T-helper 17 cell (primary cell): ENCODE results near the gene GPRIN3. TPM values are rescaled to one million over a fixed set of nuclear protein-coding genes. Genes with fewer than 3 reads are reported as not detected.
A peak's percentile ranks its signal among the peaks of the same experiment; 100 is the strongest.

Experiments used
- ATAC-seq: fragments of 150-1000 bp; cut with Tn5 transposase; 2 replicates; pipeline ENCODE4 v1.10.0; 2021; ENCODE audit warnings: mild to moderate bottlenecking, moderate library complexity
- DNase-seq, 3 donors: peaks; one replicate each; pipeline versions ENCODE4 v3.0.0 to v3.0.0-alpha.2; 2020 to 2021
- H3K9me3 ChIP-seq: one replicate; pipeline ENCODE4 v1.7.0; 2013; ENCODE audit warnings: low read length, mild to moderate bottlenecking; ENCODE audit not compliant: control insufficient read depth, poor library complexity, severe bottlenecking
- H3K27ac Mint-ChIP-seq: one replicate; pipeline ENCODE4 v1.8.0; 2022; ENCODE audit warnings: mild to moderate bottlenecking, moderate library complexity, mixed read lengths
- H3K27me3 Mint-ChIP-seq: one replicate; pipeline ENCODE4 v1.8.0; 2022; ENCODE audit warnings: mixed read lengths
- H3K36me3 Mint-ChIP-seq: one replicate; pipeline ENCODE4 v1.8.0; 2022; ENCODE audit warnings: low read depth, mixed read lengths
- H3K4me1 Mint-ChIP-seq: one replicate; pipeline ENCODE4 v1.8.0; 2022; ENCODE audit warnings: mild to moderate bottlenecking, mixed read lengths
- H3K4me3 Mint-ChIP-seq: one replicate; pipeline ENCODE4 v1.8.0; 2022; ENCODE audit warnings: mild to moderate bottlenecking, moderate library complexity, mixed read lengths
- total RNA-seq, 4 donors: library from RNA in 2 of 4; stranded (reverse) in 2 of 4; gene quantifications; one replicate each; pipeline ENCODE4 v1.2.3 and lab custom pipeline; 2022 to 2026

GPRIN3 gene
- total RNA-seq, result 10 to 100 TPM; 88.5 to 89.7 TPM
- 201 to 249 reads per million in 2 donors for total RNA-seq (lab: John Stamatoyannopoulos, UW)

DNA sequence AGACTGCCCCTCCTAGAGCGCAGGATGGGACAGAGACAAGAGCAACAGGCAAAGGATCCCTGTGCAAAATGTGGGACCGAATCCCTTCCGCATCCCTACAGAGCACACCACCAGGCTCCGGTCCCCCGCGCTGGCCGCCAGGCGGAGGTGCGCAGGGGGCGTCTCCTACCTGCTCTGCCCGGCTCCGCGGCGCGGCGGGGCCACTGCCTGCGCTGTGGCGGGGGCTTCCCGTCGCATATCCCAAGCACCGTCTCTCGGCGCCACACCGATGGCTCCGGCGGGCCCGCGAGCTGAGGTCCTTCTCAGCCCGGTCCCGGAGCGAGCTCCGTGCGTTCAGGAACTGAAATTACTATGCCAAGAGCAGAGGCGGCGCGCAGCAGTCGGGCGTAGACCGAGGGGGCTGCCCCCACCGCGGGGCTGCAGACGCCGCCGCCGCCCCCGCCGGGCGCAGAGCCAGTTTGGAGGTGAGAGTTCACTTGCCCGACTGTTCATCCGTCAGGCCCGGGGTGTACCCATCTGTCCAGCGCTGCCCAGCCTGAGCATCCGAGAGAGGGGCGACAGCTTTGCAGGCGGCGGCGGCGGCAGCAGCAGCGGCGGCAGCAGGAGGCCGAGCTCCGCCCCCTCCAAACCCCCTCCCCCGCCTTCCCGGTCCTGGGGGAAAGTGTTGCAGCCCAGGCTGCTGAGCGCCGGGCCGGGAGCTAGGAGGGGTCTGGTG is at the start of gene GPRIN3:
TSS of gene GPRIN3 (minus strand) at position 355 of the 715 bp plus-strand sequence. CDS start 57,690 bp downstream, outside the sequence.
- no peaks in the 10 kb centered on the region for H3K9me3 ChIP-seq
- peak; percentile 59 to 68 (median 64) for DNase-seq
- peaks cover 49% of the 10 kb centered on the region for H3K4me1 Mint-ChIP-seq
- H3K27ac Mint-ChIP-seq, result no peak within 1 kb of the TSS
- H3K36me3 Mint-ChIP-seq, result peaks cover 23% of the 10 kb centered on the region
- H3K27me3 Mint-ChIP-seq, result no peaks in the 10 kb centered on the region
- peak; percentile 66 for ATAC-seq
- H3K4me3 Mint-ChIP-seq, result peak within 1 kb of the TSS; percentile 97

DNA sequence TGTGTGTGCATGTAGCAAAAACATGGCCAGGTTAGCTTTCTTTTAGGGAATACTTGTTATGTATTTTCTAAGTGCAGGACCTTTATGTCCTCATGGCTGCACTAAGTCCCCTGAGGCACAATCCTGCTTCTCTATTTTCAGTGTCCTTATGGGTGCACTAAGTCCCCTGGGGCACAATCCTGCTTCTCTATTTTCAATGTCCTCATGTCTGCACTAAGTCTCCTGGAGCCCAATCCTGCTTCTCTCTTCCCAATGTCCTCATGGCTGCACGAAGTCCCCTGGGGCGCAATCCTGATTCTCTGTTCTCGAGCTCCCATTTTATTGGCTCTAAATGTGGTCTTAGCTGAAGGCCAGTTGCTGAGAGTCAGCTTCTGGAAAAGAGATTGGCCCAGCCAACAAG is 49.7 kb upstream of the GPRIN3 start:
- peaks cover 2% of the 10 kb centered on the region for H3K36me3 Mint-ChIP-seq
- no peak overlapping the region for H3K4me3 Mint-ChIP-seq
- H3K27me3 Mint-ChIP-seq, result peaks cover 13% of the 10 kb centered on the region
- H3K9me3 ChIP-seq, result no peaks in the 10 kb centered on the region
- H3K27ac Mint-ChIP-seq, result no peak overlapping the region
- DNase-seq (no peak), ATAC-seq (no peak)
- H3K4me1 Mint-ChIP-seq, result peaks cover 2% of the 10 kb centered on the region

DNA sequence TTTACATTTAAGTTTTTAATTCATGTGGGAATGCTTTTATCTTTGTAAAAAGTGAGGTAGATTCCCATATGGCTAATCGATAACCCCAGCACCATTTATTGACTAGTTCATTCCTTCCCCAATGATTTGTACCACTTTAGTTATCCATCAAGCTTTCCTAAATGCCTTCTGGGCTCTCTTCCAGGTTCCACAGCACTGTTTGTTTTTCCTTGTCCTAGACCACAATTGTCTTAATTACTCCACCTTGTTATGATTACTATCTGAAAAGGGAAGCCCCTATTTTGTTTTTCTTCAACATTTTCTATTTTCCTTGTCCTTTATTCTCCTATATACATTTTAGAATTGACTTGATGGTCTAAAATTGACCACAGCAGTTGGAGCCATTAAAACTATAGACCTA is 48.5 kb upstream of the GPRIN3 start:
- Mint-ChIP-seq H3K27me3 (peaks cover 9% of the 10 kb centered on the region), H3K36me3 (peaks cover under 1% of the 10 kb centered on the region), H3K4me1 (peaks cover 2% of the 10 kb centered on the region), H3K4me3 (no peak overlapping the region), H3K27ac (no peak overlapping the region)
- ATAC-seq (no peak), DNase-seq (no peak)
- H3K9me3 ChIP-seq, result no peaks in the 10 kb centered on the region

DNA sequence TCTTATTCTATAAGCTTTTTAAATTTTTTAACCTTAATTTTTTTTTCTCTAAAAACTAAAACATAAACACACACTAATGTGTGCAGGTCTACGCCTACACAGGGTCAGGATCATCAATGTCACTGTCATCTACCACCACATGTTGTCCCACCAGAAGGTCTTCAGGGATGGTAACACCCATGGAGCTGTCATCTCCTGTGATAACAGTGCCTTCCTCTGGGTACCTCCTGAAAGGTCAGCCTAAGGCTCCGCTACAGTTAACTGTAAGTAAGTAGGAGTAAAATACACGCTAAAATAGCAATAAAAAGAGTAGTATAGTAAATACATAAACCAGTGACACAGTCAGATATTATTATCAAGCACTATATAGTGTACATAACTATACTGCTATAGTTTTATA is 45.9 kb upstream of the GPRIN3 start:
- DNase-seq, result no peak
- Mint-ChIP-seq H3K36me3 (no peaks in the 10 kb centered on the region), H3K27ac (no peak overlapping the region), H3K4me3 (no peak overlapping the region), H3K4me1 (peaks cover 2% of the 10 kb centered on the region), H3K27me3 (peaks cover 4% of the 10 kb centered on the region)
- ATAC-seq, result no peak
- no peaks in the 10 kb centered on the region for H3K9me3 ChIP-seq

DNA sequence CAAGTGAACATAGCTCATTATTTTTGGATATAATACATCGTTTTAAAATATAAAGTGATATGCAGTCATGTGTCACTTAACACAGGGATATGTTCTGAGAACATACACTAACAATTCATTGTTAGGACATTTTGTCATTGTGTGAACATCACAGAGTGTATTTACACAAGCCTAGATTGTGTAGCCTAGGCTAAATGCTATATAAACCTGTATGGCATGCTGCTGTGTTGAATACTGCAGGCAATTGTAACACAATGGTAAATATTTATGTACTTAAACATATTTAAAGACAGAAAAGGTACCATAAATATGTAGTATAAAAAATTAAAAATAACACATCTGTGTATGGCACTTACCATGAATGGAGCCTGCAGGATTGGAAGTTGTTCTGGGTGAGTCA is 44.9 kb upstream of the GPRIN3 start:
- H3K9me3 ChIP-seq, result peaks cover 4% of the 10 kb centered on the region
- Mint-ChIP-seq H3K27me3 (peaks cover 4% of the 10 kb centered on the region), H3K27ac (no peak overlapping the region), H3K4me3 (no peak overlapping the region), H3K36me3 (no peaks in the 10 kb centered on the region), H3K4me1 (peaks cover 2% of the 10 kb centered on the region)
- ATAC-seq (no peak), DNase-seq (no peak)

DNA sequence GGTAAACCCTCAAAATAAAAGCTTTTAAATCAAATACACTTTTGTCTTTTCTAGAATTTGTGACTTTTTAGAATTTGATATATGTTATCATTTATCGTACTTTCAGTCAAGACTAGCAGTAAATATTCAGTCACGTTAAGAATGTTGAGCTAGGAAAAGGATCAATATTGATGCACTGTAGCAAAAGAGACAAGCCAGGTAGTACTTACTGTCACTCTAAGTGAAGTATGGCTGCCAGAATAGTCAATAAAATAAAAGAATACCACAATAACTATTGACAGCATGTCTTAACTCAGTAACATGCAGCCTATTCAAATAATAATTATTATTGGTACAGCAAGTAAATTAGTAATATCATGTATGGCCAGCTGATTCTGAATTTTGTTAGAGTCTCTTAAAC is 43.6 kb upstream of the GPRIN3 start:
- Mint-ChIP-seq H3K4me3 (no peak overlapping the region), H3K27ac (no peak overlapping the region), H3K4me1 (no peaks in the 10 kb centered on the region), H3K27me3 (no peaks in the 10 kb centered on the region), H3K36me3 (no peaks in the 10 kb centered on the region)
- ATAC-seq (no peak), DNase-seq (no peak)
- H3K9me3 ChIP-seq, result peaks cover 4% of the 10 kb centered on the region

DNA sequence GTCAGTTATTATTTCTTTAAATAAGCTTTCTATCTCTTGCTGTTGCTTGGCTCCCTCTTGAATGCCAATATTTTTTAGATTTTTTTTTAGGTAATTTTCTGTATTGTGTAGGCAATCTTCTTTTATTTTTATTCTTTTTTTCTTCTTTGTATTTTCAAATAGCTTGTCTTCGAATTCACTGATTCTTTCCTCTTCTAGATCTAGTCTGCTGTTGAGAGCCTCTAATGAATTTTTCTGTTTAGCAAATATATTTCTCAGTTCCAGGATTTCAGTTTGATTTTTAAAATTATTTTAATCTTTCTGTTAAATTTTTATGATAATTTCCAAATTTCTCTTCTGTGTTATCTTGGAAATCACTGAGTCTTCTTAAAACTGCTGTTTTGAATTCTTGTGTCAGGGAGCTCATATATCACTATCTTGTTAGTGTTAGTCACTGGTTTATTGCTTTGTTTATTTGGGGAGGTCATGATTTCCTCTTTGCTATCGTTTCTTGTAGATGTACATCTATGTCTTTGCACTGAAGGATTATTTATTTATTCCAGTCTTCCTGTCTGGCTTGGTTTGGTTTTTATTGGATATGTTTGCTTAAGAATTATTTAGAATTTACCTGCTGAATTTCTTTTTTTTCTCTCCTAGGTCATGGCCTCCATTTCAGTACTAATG is 39.9 kb upstream of the GPRIN3 start:
- ATAC-seq (no peak), DNase-seq (no peak)
- Mint-ChIP-seq H3K4me3 (no peak overlapping the region), H3K36me3 (no peaks in the 10 kb centered on the region), H3K27me3 (no peaks in the 10 kb centered on the region), H3K27ac (no peak overlapping the region), H3K4me1 (no peaks in the 10 kb centered on the region)
- H3K9me3 ChIP-seq, result peaks cover 4% of the 10 kb centered on the region

DNA sequence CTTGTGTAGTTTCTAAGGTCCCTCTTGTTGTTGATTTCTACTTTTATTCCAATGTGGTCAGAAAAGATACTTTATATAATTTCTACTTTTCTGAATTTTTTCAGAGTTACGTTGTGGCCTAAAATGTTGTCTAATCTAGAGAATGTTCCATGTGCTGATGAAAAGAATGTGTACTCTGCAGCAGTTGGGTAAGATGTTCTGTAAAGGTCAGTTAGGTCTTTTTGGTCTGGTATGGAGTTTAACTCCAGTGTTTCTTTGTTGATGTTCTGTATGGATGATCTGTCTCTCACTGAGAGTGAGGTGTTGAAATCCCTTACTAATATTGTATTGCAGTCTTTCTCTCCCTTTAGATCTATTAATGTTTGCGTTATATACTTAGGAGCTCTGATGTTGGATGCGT is 37.0 kb upstream of the GPRIN3 start:
- no peak for DNase-seq
- Mint-ChIP-seq H3K27ac (no peak overlapping the region), H3K4me3 (no peak overlapping the region), H3K27me3 (no peaks in the 10 kb centered on the region), H3K4me1 (no peaks in the 10 kb centered on the region), H3K36me3 (no peaks in the 10 kb centered on the region)
- peaks cover 4% of the 10 kb centered on the region for H3K9me3 ChIP-seq
- ATAC-seq, result no peak

DNA sequence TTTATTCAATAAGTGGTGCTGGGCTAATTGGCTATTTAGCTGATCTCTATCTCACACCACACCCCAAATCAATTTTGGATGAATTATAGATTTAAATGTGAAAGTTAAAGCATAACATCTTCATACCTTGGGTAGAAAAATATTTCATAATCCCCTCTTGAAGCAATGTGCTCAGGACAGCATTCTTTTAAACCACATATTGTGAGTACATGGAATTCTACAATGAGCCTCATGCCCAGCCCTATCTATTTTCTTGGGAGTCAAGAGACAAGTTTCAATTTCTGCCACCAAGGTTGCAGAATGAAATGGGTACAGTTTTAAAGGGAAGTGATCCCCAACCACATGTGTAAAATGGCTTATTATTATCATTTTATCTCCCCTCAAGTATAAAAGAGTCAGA is 30.6 kb upstream of the GPRIN3 start:
- no peaks in the 10 kb centered on the region for H3K9me3 ChIP-seq
- DNase-seq (no peak), ATAC-seq (no peak)
- Mint-ChIP-seq H3K4me3 (peak overlapping the region; percentile 75), H3K27ac (no peak overlapping the region), H3K36me3 (no peaks in the 10 kb centered on the region), H3K27me3 (no peaks in the 10 kb centered on the region), H3K4me1 (peaks cover 7% of the 10 kb centered on the region)

DNA sequence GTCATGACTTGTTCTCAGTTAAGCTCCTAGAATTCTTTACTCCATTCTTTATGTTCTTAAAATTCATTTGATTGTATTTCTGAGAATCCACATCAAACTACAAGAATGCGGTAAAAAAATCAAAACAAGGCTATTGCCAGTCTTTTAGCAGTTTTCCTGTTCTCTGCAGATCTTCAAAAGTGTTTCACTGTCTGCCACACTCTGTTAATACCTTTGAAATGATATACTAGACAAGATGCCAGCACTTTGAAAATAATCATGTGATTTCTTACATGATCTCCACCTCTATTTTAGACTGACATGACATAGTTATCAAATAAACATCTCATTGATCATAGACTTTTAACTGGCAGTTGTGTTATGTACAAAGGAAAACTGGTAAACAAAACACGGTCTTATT is 30.1 kb upstream of the GPRIN3 start:
- H3K27me3 Mint-ChIP-seq, result no peaks in the 10 kb centered on the region
- DNase-seq (no peak), ATAC-seq (peak; percentile 78)
- peaks cover 7% of the 10 kb centered on the region for H3K4me1 Mint-ChIP-seq
- no peaks in the 10 kb centered on the region for H3K9me3 ChIP-seq
- no peak overlapping the region for H3K27ac Mint-ChIP-seq
- H3K4me3 Mint-ChIP-seq, result peak overlapping the region; percentile 75
- H3K36me3 Mint-ChIP-seq, result no peaks in the 10 kb centered on the region

DNA sequence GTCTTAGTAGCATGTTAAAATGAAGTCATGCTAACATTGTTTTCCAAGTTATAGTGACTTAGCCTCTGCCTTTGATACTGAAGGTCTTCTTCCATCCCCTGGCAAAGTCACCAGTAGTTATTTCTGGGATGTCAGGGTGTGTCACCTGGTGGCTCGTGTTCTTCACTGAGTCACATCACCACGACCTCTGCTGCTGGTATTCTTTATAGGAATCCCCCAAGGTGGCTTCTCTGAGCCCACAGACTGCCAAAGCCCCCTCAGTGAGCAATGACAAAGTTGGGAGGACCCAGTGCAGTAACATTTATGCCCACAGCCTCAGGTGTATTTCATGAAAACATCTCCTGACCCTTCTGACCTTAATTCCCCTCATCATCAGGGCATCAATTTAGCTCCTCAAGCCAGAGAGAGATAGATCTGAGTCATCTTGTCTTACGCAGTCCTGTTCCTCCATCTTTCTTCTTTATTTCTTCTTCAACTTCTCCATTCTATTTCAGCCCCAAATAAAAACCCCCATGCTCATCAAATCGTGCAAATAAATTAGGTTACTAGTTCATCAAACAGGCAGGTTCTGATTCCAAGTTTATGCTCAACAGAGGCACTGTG is 29.3 kb upstream of the GPRIN3 start:
- H3K27me3 Mint-ChIP-seq, result no peaks in the 10 kb centered on the region
- H3K4me3 Mint-ChIP-seq, result no peak overlapping the region
- peaks cover 7% of the 10 kb centered on the region for H3K4me1 Mint-ChIP-seq
- H3K9me3 ChIP-seq, result no peaks in the 10 kb centered on the region
- H3K36me3 Mint-ChIP-seq, result no peaks in the 10 kb centered on the region
- DNase-seq (no peak), ATAC-seq (peak; percentile 14)
- no peak overlapping the region for H3K27ac Mint-ChIP-seq

DNA sequence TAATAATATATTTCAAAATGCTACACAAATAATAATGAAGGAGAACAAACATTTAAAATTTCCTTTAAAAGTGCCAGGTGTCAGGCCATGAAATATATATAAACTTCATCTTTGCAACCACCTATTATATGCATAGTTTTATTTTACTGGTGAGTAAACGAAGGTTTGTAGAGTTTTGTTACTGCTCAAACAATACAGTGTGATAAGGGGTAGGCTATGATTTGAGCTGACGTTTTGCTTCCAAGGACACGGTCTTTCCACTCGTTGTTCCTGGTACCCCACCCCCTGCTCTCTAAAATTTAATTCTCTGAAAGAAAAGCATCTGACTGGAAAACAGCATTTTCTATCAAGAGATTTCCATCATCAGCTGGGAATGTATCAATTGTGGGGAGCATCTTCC is 27.2 kb upstream of the GPRIN3 start:
- Mint-ChIP-seq H3K27me3 (no peaks in the 10 kb centered on the region), H3K36me3 (no peaks in the 10 kb centered on the region), H3K4me1 (peaks cover 9% of the 10 kb centered on the region), H3K4me3 (no peak overlapping the region), H3K27ac (no peak overlapping the region)
- ATAC-seq (no peak), DNase-seq (no peak)
- no peaks in the 10 kb centered on the region for H3K9me3 ChIP-seq

DNA sequence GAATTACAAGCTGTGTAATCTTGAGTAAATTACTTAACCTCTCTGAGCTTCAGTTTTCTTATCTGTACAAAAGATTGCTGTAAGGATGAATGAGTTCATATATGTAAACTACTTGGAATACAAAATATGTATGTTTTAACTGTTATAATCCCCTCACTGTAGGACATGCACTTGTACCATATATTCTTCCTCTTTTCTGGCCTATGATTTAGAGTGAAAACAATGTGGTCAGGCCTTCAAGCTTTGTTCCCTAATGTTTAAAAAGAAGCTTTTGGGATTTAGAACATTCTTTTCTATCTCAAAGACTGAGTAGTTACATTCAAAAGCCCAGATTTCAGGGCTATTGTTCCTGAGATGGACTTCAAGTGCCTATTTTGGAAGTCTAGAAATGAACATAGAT is 26.7 kb upstream of the GPRIN3 start:
- no peak overlapping the region for H3K27ac Mint-ChIP-seq
- H3K27me3 Mint-ChIP-seq, result no peaks in the 10 kb centered on the region
- H3K9me3 ChIP-seq, result no peaks in the 10 kb centered on the region
- peaks cover 9% of the 10 kb centered on the region for H3K4me1 Mint-ChIP-seq
- ATAC-seq, result no peak
- no peaks in the 10 kb centered on the region for H3K36me3 Mint-ChIP-seq
- no peak for DNase-seq
- no peak overlapping the region for H3K4me3 Mint-ChIP-seq
